NT2/D1 (cell line): ENCODE data around the gene FAM181A.

Experiments used
- YY1 ChIP-seq: IDR thresholded peaks from 2 replicates; pipeline ENCODE4 v1.6.1; 2011; ENCODE audit not compliant: insufficient read length, insufficient read depth
- ZNF274 ChIP-seq: IDR thresholded peaks from 2 replicates; pipeline ENCODE4 v1.6.1; 2011; ENCODE audit warnings: mild to moderate bottlenecking, low read depth, low read length

- TF ChIP-seq YY1, result no peak
- no peak for TF ChIP-seq ZNF274
Observed at GRCh38 chr14:93917141-93917540, 10.0 kb upstream of the FAM181A start.
